Psoas muscle (tissue), 8 donors: ENCODE data around the gene ZCCHC10. TPM values are rescaled to one million over a fixed set of nuclear protein-coding genes. Genes with fewer than 3 reads are reported as not detected.
A peak's percentile ranks its signal among the peaks of the same experiment; 100 is the strongest.
"Not testable (repeated sequence)": the region's sequence is repeated elsewhere in the genome, so short reads cannot be mapped to it uniquely, and the experiment has no call there.

Experiments
- ATAC-seq, 4 donors: fragments of 200-7000 bp; cut with Tn5 transposase; one replicate each; pipeline ENCODE4 v1.9.1; 2020; ENCODE audit warnings: moderate library complexity in 3 of 4, mild to moderate bottlenecking in 2 of 4
- DNase-seq, 2 donors: peaks; one replicate each; pipeline ENCODE4 v3.0.0-alpha.2; 2020
- H3K27ac ChIP-seq: fragments of 200-600 bp; one replicate; pipeline ENCODE4 v1.8.0; 2022
- H3K27me3 ChIP-seq, 3 donors: fragments of 200-600 bp in 1 of 3; one replicate each; pipeline versions ENCODE4 v1.6.1 to v1.8.0; 2013 to 2022; ENCODE audit warnings: low read length in 2 of 3, mild to moderate bottlenecking in 2 of 3, moderate library complexity in 1 of 3; ENCODE audit not compliant: insufficient read depth in 3 of 3
- H3K36me3 ChIP-seq, 2 donors: fragments of 200-600 bp in 1 of 2; one replicate each; pipeline versions ENCODE4 v1.6.1 to v1.8.0; 2013 to 2022; ENCODE audit warnings: low read depth in 1 of 2, mild to moderate bottlenecking in 1 of 2, moderate library complexity in 1 of 2; ENCODE audit not compliant: insufficient read depth in 1 of 2
- H3K4me1 ChIP-seq: fragments of 200-600 bp; one replicate; pipeline ENCODE4 v1.8.0; 2022
- H3K4me3 ChIP-seq: fragments of 200-600 bp; one replicate; pipeline ENCODE4 v1.8.0; 2022; ENCODE audit warnings: mild to moderate bottlenecking
- H3K9me3 ChIP-seq: fragments of 200-600 bp; one replicate; pipeline ENCODE4 v1.8.0; 2022
- WGBS, 3 donors: extraction: QIAGEN DNeasy Blood & Tissue Kit; methylation state at CpG; one replicate each; pipeline versions ENCODE4 v1.1.6 to v1.1.7; 2013; 5-methylcytosine and 5-hydroxymethylcytosine counted together
- intact Hi-C, 2 donors: fragments of 100-400 bp; cut with DNase I; formaldehyde crosslinking; loops; one replicate each; pipeline versions ENCODE4 v1.11.0 to v1.14.2; 2022
- polyA plus RNA-seq, 3 donors: library from polyadenylated mRNA; stranded (reverse); fragments of 200-250 nt; gene quantifications; one replicate each; pipeline ENCODE4 v1.2.3, GENCODE V29; 2013
- total RNA-seq, 4 donors: library from RNA; stranded (reverse); fragmentation: NEBNext Ultra II Directional in 2 of 4; extraction: Animal tissue kit (Norgen Biotek cat#: 25700) in 2 of 4; gene quantifications; one replicate each; pipeline versions ENCODE4 v1.2.1 to v1.2.4, GENCODE V29; 2021 to 2023
- TF ChIP-seq, protein P1 (sequence below): fragments of 200-600 bp; IDR thresholded peaks from one replicate; pipeline ENCODE4 v1.8.0; 2022; ENCODE audit warnings: antibody characterized with exemption
- donor health status: healthy with polysubstance abuse.
- donor health status: DM: no; HTN: no; CAD: no; lungs with moderate emphysema.
- donor health status: Bipolar disorder and iron deficiency.
- donor health status: healthy.
- donor health status: DM: yes; HTN: yes; CAD: no.
- donor health status: DM: no; HTN: no; CAD: no.
- donor health status: DM: no; HTN: no; CAD: no.
- donor health status: DM: yes; HTN: yes; CAD: no.

ZCCHC10 gene
- total and polyA plus RNA-seq, 7 donors, result 13.6 to 32.5 (median 19.8) TPM

- H3K36me3 ChIP-seq, result no peaks in the 10 kb centered on the region
- WGBS, 3 donors, result 9 to 15% (median 12%) methylated on average over 5 of the region's 5 CpGs
- ATAC-seq (no peak), DNase-seq (no peak)
- peak overlapping the region; percentile 96 for H3K27ac ChIP-seq
- no peaks in the 10 kb centered on the region for H3K27me3 ChIP-seq
- peaks cover 32% of the 10 kb centered on the region for H3K4me1 ChIP-seq
- TF ChIP-seq, protein P1, sequence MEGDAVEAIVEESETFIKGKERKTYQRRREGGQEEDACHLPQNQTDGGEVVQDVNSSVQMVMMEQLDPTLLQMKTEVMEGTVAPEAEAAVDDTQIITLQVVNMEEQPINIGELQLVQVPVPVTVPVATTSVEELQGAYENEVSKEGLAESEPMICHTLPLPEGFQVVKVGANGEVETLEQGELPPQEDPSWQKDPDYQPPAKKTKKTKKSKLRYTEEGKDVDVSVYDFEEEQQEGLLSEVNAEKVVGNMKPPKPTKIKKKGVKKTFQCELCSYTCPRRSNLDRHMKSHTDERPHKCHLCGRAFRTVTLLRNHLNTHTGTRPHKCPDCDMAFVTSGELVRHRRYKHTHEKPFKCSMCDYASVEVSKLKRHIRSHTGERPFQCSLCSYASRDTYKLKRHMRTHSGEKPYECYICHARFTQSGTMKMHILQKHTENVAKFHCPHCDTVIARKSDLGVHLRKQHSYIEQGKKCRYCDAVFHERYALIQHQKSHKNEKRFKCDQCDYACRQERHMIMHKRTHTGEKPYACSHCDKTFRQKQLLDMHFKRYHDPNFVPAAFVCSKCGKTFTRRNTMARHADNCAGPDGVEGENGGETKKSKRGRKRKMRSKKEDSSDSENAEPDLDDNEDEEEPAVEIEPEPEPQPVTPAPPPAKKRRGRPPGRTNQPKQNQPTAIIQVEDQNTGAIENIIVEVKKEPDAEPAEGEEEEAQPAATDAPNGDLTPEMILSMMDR, result no peak
- intact Hi-C loops, result loop anchor here (2.0 to 10.0 kb wide), 3 partner anchors 63 to 90 kb away; partner anchors contain the start of genes ZCCHC10 (in 2 of the 2) and HSPA4 (in 1 of the 2)
- H3K4me3 ChIP-seq, result peak overlapping the region; percentile 82
- H3K9me3 ChIP-seq, result no peaks in the 10 kb centered on the region
Observed at GRCh38 chr5:132961887-132962286, 64.5 kb downstream of the ZCCHC10 start.

DNA sequence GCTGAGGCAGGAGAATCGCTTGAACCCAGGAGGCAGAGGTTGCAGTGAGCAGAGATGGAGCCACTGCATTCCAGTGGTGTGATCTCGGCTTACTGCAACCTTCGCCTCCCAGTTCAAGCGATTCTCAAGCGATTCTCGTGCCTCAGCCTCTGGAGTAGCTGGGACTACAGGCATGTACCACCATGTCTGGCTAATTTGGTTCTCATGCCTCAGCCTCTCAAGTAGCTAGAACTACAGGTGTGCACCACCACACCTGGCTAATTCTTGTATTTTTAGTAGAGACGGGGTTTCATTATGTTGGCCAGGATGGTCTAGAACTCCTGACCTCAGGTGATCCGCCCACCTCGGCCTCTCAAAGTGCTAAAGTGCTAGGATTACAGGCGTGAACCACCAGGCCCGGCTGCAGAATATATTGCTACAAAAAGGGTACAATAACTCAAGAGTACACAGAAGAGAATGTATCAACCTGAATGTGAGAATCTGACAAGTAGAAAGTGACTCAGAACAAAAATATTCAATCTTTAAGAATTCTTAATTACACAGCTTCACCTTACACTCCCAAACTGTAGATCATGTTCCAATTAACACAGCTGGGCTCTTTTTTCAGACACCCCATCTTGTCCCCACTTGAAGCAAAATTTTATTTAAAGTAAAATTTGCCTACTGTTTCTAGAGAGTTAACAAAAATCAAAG, 65.1 kb downstream of the ZCCHC10 start:
- Histone ChIP-seq H3K4me3 (peak overlapping the region; percentile 82), H3K27ac (peak overlapping the region; percentile 96), H3K4me1 (peaks cover 32% of the 10 kb centered on the region)
- not testable (repeated sequence) for H3K9me3 ChIP-seq, ATAC-seq, DNase-seq, H3K36me3 ChIP-seq, H3K27me3 ChIP-seq
- WGBS, 3 donors, result 88 to 91% (median 89%) methylated on average over 10 to 11 of the region's 11 CpGs
- intact Hi-C loops, result loop anchor here (5.0 to 10.0 kb wide), 2 partner anchors 64 to 91 kb away; partner anchors contain the start of genes HSPA4 (in 1 of the 2) and ZCCHC10 (in 1 of the 2)

GRCh38 chr5:132956166-132956799, 70.1 kb downstream of the ZCCHC10 start:
- H3K36me3 ChIP-seq, DNase-seq, H3K27me3 ChIP-seq, intact Hi-C loops, H3K27ac ChIP-seq, H3K9me3 ChIP-seq, H3K4me3 ChIP-seq: not testable (repeated sequence)
- peak in 3 of 4 donors; percentile 48 to 51 (median 50) for ATAC-seq
- 55 to 67% (median 64%) methylated on average over 6 of the region's 6 CpGs for WGBS, 3 donors
- peaks cover 49% of the 10 kb centered on the region for H3K4me1 ChIP-seq

DNA sequence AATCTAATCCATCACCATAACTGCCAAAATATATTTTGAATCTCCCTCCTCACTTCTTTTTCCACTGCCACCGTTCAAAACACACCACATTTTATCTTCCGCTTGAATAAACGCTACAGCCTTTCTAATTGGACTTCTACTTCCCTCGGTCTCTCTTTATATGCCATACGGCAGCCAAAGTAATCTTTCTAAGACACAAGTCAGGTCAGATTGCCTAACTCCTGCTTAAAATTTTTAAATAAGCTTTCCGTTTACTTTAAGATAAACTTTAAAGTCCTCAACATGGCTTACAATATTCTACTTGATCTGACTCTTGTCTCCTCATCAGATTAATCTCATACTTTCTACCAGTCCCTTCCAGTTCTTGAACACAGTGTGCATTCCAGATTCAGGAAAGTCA, 72.6 kb downstream of the ZCCHC10 start:
- intact Hi-C loops, result no loop called here
- Histone ChIP-seq H3K9me3 (no peaks in the 10 kb centered on the region), H3K36me3 (peaks cover 0 to 8% of the 10 kb centered on the region in 2 donors), H3K27ac (no peak overlapping the region), H3K4me3 (no peak overlapping the region), H3K27me3 (no peaks in the 10 kb centered on the region), H3K4me1 (peaks cover 33% of the 10 kb centered on the region)
- no peak for ATAC-seq
- WGBS, 3 donors, result 79 to 87% (median 82%) methylated on average over 6 of the region's 6 CpGs
- DNase-seq, result no peak
- TF ChIP-seq, protein P1, result no peak

DNA sequence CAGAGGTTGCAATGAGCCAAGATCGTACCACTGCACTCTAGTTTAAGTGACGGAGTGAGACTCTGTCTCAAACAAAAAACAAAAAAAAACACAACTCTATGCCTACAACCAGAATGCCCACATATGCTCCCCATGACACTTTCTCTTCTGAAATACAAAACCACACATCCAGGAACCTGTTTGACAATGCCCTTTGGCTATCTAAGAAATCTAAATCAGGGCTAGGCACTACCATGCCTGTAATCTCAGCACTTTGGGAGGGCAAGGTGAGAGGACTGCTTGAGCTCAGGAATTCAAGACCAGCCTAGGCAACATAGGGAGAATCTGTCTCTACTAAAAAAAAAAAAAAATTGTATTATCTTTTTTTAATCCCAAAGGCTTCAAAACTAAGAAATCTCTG, 73.5 kb downstream of the ZCCHC10 start:
- Histone ChIP-seq H3K27ac (no peak overlapping the region), H3K36me3 (peaks cover 0 to 8% of the 10 kb centered on the region in 2 donors), H3K27me3 (no peaks in the 10 kb centered on the region), H3K9me3 (no peaks in the 10 kb centered on the region), H3K4me3 (no peak overlapping the region), H3K4me1 (peaks cover 37% of the 10 kb centered on the region)
- 68 to 78% (median 75%) methylated on average over 2 of the region's 2 CpGs for WGBS, 3 donors
- TF ChIP-seq, protein P1, result no peak
- no peak for ATAC-seq
- no peak for DNase-seq
- intact Hi-C loops, result no loop called here
